Stimulated activated CD4-positive, alpha-beta T cell treated with anti-CD3 and anti-CD28 coated beads, TNF-alpha, amount 100 ng/mL, for 4 hours (primary cell): ENCODE results near the gene BABAM2.

Experiments used
- DNase-seq, 3 experiments: peaks; one replicate each; pipeline ENCODE4 v3.0.0-alpha.2; 2020; ENCODE audit warnings: low read depth in 3 of 3

BABAM2 gene

GRCh38 chr2:28282248-28282647 lies 391.7 kb downstream of the BABAM2 start:
- DNase-seq: no peak

- DNase-seq: no peak
Observed at GRCh38 chr2:28282861-28283646, 392.5 kb downstream of the BABAM2 start.

- no peak for DNase-seq
Observed at GRCh38 chr2:28283861-28284260, 393.3 kb downstream of the BABAM2 start.

GRCh38 chr2:28286678-28287077 lies 396.1 kb downstream of the BABAM2 start:
- no peak for DNase-seq

GRCh38 chr2:28287256-28287915 lies 396.9 kb downstream of the BABAM2 start:
- DNase-seq: no peak

- no peak for DNase-seq
Observed at GRCh38 chr2:28288620-28289019, 398.1 kb downstream of the BABAM2 start.

GRCh38 chr2:28291811-28292440 lies 401.4 kb downstream of the BABAM2 start:
- DNase-seq: no peak

GRCh38 chr2:28292491-28292890 lies 402.0 kb downstream of the BABAM2 start:
- DNase-seq: no peak

GRCh38 chr2:28293416-28293815 lies 402.9 kb downstream of the BABAM2 start:
- no peak for DNase-seq

- DNase-seq: no peak
Observed at GRCh38 chr2:28294451-28294850, 403.9 kb downstream of the BABAM2 start.

GRCh38 chr2:28296243-28296642 lies 405.7 kb downstream of the BABAM2 start:
- DNase-seq: no peak

- no peak for DNase-seq
Observed at GRCh38 chr2:28296904-28297303, 406.4 kb downstream of the BABAM2 start.

GRCh38 chr2:28297531-28297930 lies 407.0 kb downstream of the BABAM2 start:
- DNase-seq: no peak

- DNase-seq: no peak
Observed at GRCh38 chr2:28298406-28298805, 407.9 kb downstream of the BABAM2 start.

- DNase-seq: no peak
Observed at GRCh38 chr2:28300485-28301341, 410.2 kb downstream of the BABAM2 start.

- DNase-seq: no peak
Observed at GRCh38 chr2:28305202-28305601, 414.7 kb downstream of the BABAM2 start.

- no peak for DNase-seq
Observed at GRCh38 chr2:28310107-28310506, 419.6 kb downstream of the BABAM2 start.

GRCh38 chr2:28311660-28312249 lies 421.2 kb downstream of the BABAM2 start:
- DNase-seq: no peak

- no peak for DNase-seq
Observed at GRCh38 chr2:28312307-28313219, 422.0 kb downstream of the BABAM2 start.

- no peak for DNase-seq
Observed at GRCh38 chr2:28313220-28313784, 422.8 kb downstream of the BABAM2 start.
